GM13976 (cell line): ENCODE results near the gene GABRA4.

ENCODE experiments used
- DNase-seq: peaks from one replicate; pipeline ENCODE4 v3.0.0; 2012; ENCODE audit warnings: low spot score
- CTCF ChIP-seq: IDR thresholded peaks from 2 replicates; pipeline ENCODE4 v1.5.1; 2012; ENCODE audit warnings: borderline replicate concordance, mild to moderate bottlenecking; ENCODE audit not compliant: insufficient read depth; ENCODE audit errors: extremely low read depth, missing control alignments, control extremely low read depth
- in situ Hi-C: fragments of 300-500 bp; cut with MboI; formaldehyde crosslinking; loops from one replicate; pipeline ENCODE4 v1.12.0; 2022; ENCODE audit warnings: low sequenced_read_pairs, mixed read lengths, inconsistent platforms; ENCODE audit not compliant: unreplicated experiment

Gene GABRA4

GRCh38 chr4:46870411-46870810, 123.0 kb downstream of the GABRA4 start:
- in situ Hi-C loops: no loop called here
- no peak for DNase-seq
- TF ChIP-seq CTCF: no peak
